ENCODE data around the gene WRAP73.

DNA sequence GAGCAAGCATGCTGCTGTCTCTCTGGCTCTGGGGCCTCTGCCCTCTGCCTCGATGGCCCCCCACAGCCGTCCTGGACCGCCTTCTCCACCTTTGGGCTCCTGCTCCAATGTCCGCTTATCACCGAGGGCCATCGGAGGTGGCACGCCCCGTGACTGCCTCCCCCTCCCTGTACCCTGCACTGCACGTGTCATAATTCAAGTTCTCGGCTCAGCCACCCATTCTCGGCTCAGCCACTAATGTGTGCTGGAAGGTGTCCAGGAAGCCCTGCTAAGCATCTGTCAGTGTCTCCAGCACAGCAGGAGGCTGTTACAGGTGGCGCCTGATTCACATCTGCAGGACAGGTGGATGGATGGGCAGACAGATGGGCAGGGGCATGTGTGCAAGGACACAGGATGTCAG, 47.9 kb upstream of the WRAP73 start:
- TF ChIP-seq POLR2AphosphoS5 (IDR thresholded peaks at IDR 0.05) (no peak), POLR2A (IDR thresholded peaks at IDR 0.05) (no peak)
